ENCODE data around the gene SLC16A8.
A peak's percentile ranks its signal among the peaks of the same experiment; 100 is the strongest.
"Not testable (repeated sequence)": the region's sequence is repeated elsewhere in the genome, so short reads cannot be mapped to it uniquely, and the experiment has no call there.

Gene SLC16A8

GRCh38 chr22:38040953-38041759, 42.8 kb downstream of the SLC16A8 start:
- no peak for DNase-seq

- DNase-seq, result no peak
Observed at GRCh38 chr22:38038890-38039812, 44.8 kb downstream of the SLC16A8 start.

GRCh38 chr22:38038426-38038825, 45.6 kb downstream of the SLC16A8 start:
- no peak for DNase-seq

GRCh38 chr22:38037367-38038150, 46.4 kb downstream of the SLC16A8 start:
- DNase-seq, result not testable (repeated sequence)

- no peak for DNase-seq
Observed at GRCh38 chr22:38036392-38037062, 47.5 kb downstream of the SLC16A8 start.

GRCh38 chr22:38035530-38035885, 48.5 kb downstream of the SLC16A8 start:
- no peak for DNase-seq

- no peak for DNase-seq
Observed at GRCh38 chr22:38034884-38035529, 49.0 kb downstream of the SLC16A8 start.

GRCh38 chr22:38034278-38034882, 49.6 kb downstream of the SLC16A8 start:
- DNase-seq, result peak; percentile 78

- DNase-seq, result no peak
Observed at GRCh38 chr22:38033522-38034277, 50.3 kb downstream of the SLC16A8 start.

GRCh38 chr22:38032681-38033521, 51.1 kb downstream of the SLC16A8 start:
- peak; percentile 39 for DNase-seq

GRCh38 chr22:38031491-38031890, 52.5 kb downstream of the SLC16A8 start:
- DNase-seq, result no peak

- no peak for DNase-seq
Observed at GRCh38 chr22:38030311-38031133, 53.5 kb downstream of the SLC16A8 start.

GRCh38 chr22:38029901-38030300, 54.1 kb downstream of the SLC16A8 start:
- no peak for DNase-seq

- no peak for DNase-seq
Observed at GRCh38 chr22:38029370-38029769, 54.6 kb downstream of the SLC16A8 start.

GRCh38 chr22:38028344-38029130, 55.4 kb downstream of the SLC16A8 start:
- no peak for DNase-seq

Data from kidney glomerular epithelial cell (primary cell).